HK-2 (cell line): ENCODE data around the gene RASA3.
"Not testable (repeated sequence)": the region's sequence is repeated elsewhere in the genome, so short reads cannot be mapped to it uniquely, and the experiment has no call there.

ENCODE experiments used
- DNase-seq: peaks from one replicate; pipeline ENCODE4 v3.0.0-alpha.2; 2018; ENCODE audit not compliant: unreplicated experiment

The RASA3 gene

DNA sequence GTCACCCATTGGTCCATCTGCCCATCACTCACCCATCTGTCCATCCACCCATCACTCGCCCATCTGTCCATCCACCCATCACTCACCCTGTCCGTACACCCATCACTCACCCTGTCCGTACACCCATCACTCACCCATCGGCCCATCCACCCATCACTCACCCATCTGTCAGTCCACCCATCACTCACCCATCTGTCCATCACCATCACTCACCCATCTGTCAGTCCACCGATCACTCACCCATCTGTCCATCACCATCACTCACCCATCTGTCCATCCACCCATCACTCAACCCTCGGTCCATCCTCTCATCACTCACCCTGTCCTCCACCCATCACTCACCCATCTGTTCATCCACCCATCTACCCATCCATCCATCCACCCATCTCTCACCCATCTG lies 143.6 kb downstream of the RASA3 start:
- DNase-seq: not testable (repeated sequence)

- DNase-seq: no peak
Measured at GRCh38 chr13:113982296-113982661, 150.1 kb downstream of the RASA3 start.

DNA sequence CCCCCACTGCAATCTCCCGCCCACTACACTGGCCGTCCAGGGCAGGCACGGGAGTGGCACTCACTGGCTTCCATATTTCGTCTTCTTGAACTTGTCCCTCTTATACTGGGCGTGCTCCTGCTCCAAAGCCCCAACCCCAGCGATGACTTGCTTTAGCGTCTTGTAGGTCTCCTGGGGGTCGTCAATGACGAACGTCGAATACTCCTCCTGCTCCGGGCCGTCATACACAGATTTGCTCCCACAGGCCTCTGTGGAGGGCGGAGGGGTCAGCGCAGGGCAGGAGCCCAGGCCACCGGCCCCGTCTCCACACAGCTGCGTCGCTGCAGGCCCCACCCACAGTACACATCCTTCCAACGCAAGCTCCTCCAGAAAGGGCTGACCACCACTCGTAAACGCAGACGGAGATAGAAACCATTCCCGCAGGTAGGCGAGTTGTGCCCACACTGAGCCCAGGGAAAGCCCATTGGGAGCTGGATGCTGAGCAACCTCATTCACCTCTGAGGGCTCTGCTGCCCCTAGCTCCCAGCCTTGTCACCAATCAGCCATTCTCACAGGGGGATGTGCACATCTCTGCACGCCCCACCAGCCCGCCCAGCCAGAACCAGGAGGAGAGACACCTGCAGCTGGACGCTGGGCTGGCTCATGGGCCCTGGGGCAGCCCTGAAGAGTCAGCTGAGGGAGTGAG lies 150.7 kb downstream of the RASA3 start:
- no peak for DNase-seq

DNA sequence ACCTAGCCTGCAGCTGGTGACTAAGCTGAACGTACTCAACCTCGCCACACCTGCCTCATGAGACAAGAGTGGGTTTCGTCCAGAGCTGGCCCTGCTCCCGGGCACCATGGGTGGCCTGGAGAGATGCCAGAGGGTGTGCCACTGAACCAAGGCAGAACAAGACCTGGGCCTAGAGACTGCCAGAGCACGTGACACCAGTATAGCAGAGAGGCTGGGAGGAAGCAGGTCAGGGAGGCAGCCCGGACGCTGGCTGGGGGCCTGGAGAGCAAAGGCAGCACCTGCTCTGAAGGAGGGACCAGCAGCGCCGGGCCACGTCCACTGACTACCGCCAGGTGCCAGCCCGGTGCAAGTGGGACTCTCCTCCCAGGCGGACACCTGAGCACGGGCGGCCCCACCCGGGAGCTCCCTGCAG lies 151.2 kb downstream of the RASA3 start:
- DNase-seq: no peak

DNA sequence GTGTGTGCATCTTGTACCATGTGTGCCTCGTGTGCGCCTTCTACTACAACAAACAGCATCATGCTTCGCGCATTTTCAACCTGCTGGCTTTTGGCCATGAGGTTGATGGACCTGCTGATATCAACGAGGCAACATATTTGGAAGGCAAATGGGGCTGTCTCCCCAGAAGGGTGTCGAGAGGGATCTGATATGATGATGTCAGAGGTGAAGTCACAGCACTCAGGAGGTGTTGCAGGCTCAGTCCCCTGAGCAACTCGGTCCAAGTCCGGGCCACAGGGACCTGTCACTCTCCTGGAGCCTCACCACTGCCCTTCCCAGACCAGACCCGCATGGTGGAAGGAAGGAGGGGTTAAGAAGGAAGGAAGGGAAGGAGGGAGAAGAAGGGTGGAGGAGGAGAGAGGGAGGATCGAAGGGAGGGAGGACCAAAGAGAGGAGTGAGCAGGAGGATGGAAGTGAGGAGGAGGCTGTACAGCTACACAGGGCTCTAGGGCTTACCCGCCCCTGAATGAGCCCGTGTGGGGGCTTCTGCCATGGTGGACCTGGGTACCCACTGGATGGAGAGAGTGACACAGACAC lies 151.8 kb downstream of the RASA3 start:
- no peak for DNase-seq

GRCh38 chr13:113979791-113980471 lies 152.5 kb downstream of the RASA3 start:
- DNase-seq: no peak

GRCh38 chr13:113978741-113979481 lies 153.5 kb downstream of the RASA3 start:
- DNase-seq: no peak

- no peak for DNase-seq
Measured at GRCh38 chr13:113977976-113978375, 154.4 kb downstream of the RASA3 start.

DNA sequence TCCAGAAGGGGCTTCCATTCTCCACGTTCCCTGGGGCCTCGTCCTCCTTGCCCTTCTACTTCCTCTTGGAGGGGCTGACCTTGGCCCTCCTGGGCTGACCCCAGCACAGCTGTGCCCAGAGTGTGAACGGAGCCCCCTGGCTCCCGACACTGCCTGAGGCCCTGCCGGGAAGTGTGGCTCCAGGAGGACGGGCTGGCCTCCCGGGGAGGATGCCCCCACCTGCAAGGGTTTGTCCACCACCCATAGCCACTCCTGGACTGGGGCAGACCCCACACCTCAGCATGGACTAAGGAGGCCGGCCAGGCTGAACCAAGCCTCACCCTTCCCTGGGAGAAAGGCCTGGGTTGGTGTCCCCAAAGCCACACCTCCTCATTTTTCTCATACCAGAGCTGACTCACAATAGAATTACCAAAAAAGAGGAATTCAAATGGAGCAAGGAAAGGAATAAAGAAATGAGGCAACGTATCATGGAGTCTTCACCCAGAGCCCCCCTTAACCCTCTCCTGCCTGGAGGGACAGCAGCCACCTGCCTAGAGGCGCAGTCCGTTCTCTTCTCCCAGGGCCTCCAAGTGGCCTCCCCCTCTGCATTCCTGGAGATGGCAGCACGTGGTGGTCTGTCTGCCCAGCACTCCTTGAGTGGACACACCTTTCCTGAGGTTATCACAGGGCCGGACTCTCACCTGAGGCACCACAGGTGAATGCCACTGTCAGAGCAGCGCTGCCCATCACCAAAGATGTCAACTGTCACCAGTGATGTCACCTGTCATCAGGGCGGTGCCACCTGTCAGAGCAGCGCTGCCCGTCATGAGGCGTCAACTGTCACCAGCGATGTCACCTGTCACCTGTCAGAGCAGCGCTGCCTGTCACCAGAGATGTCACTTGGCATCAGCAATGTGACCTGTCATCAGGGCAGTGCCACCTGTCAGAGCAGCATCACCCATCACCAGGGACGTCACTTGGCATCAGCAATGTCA lies 155.4 kb downstream of the RASA3 start:
- peak; percentile 55 for DNase-seq

DNA sequence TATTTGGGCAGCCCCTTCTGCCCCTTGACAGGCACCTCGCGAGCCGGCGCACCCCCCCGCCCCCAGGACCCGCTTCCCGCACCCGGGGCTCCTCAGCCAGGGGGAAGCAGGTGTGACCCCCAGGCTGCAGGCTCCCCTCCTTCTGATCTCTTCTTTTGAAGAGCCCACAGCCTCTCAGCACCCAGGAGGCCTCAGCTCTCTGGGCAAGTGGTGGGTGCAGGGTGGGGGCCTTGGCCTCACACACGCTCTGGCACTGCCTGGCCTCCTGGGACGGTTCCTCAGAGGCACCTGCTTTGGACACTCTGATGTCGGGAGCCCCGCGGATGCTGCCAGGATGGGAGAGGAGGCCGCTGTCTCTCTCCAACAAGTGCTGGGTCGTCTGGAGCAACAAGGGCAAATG lies 157.0 kb downstream of the RASA3 start:
- no peak for DNase-seq

DNA sequence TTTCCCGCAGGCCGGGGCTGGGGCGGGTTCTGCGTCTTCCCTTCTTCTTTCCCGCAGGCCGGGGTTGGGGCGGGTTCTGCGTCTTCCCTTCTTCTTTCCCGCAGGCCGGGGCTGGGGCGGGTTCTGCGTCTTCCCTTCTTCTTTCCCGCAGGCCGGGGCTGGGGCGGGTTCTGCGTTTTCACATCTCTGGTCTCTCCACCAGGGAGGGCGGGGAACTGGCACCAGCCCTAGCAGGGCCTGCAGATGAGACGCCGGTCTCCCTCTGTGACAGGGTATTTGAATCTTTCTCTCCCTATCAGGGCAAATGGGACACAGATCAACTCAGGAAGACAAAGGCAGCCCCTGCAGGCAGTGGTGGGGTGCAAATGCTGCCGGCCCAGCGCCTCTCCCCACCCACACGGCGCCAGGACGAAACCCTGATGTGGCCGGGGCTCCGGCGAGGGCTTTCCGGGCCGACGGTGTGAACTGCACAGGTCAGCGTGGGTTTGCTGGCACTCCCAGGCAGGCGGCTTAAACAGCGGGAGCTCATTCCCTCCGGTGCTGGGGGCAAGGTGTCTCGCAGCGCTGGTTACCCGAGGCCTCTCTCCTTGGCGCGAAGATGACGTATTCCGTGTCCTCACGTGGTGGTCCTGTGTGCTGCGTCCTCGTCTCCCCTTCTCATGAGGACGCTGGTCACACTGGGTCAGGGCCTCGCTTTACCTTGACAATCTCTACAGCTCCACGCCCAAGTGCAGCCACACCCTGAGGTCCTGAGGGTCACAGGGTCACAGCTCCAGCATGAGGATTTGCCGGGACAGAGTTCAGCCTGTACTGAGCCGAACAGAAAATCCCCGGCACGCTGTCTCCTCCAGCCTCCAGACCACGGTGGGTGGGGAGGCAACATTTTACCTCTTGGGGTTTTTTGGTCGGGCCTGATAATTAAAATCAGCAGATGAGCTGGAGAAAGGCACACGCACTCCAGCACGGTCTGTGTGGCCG lies 157.8 kb downstream of the RASA3 start:
- no peak for DNase-seq

DNA sequence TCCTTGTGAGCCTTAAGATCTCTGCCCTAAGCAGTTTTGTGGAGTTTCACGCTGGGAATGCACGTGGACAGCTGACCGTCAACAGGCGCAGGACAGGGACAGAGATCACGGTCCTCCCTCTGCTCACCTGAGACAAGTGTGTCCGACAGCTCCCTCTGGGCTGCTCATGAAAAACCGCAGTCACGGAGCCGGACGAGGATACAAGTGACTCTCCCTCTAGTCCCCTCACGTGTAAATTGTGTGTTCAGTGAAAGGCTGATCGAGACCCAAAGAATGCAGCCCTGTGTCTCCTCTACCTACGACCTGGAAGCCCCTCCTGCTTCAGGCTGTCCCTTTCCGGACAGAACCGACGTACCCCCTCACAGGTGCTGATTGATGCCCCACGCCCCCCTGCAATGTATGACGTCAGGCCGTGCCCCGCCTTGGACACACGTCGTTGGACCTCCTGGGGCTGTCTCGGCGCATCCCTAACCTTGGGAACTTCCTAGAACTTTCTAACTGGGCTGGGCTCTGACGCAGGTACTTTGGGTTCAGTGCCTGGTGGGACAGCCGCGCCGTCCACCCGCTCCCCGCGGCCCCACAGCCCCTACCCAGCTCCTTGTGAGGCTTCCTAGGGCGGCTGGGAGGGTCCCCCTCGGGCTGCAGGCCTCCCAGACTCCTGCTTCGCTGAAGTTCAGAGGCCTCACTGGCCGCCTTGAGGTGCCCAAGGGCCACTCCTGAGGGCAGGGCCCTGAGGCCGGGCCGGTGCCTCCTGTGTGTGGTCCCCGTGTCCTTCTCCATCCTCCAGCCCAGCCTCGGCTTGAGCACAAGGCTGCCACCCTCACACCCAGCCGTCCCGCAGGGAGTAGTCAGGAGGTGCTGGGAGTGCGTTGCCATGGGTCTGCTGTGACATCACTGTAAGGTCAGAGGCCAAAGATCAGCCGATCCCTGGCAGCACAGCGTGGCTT lies 158.9 kb downstream of the RASA3 start, which contains the start of gene C13orf46:
Gene C13orf46, minus strand, starts transcription at position 859 of the 947 bp plus-strand sequence. Its CDS starts 79 bp downstream, at position 780.
- no peak for DNase-seq

DNA sequence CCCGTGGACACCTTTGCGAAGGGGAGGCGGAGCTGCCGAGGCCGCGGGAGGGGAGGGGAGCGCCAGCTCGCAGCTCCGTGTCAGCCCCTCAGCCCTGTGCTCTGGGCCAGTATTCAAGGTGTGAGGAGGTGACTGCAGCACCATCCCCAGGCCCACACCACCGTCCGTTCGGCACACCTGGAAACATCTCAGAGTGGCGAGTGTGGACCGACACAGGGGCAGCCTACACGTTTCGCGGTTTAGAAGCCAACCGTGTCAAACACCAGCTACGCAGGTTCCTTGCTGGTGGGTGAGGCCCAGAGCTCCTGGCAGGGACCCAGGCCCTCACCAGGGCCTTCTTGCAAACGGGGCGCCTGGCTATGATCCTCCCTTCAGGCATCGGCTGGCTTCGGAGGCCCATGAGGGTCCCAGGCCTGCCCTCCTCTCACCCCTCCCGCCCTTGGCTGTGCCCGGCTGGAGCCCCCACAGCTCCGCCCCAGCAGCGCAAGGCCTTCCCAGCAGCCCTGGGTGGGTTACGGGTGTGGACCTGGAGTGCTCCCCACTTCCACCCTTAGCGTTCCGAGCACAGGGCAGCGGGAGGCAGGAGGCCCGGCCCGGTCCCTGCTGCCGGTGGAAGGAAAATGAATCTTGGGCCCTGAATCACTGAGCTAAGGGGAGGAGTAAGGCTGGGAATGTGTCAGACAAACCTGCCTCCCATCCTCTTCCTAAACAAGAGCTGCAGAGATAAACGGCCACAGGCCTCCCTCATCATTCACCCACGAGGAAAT lies 159.8 kb downstream of the RASA3 start:
- DNase-seq: no peak

DNA sequence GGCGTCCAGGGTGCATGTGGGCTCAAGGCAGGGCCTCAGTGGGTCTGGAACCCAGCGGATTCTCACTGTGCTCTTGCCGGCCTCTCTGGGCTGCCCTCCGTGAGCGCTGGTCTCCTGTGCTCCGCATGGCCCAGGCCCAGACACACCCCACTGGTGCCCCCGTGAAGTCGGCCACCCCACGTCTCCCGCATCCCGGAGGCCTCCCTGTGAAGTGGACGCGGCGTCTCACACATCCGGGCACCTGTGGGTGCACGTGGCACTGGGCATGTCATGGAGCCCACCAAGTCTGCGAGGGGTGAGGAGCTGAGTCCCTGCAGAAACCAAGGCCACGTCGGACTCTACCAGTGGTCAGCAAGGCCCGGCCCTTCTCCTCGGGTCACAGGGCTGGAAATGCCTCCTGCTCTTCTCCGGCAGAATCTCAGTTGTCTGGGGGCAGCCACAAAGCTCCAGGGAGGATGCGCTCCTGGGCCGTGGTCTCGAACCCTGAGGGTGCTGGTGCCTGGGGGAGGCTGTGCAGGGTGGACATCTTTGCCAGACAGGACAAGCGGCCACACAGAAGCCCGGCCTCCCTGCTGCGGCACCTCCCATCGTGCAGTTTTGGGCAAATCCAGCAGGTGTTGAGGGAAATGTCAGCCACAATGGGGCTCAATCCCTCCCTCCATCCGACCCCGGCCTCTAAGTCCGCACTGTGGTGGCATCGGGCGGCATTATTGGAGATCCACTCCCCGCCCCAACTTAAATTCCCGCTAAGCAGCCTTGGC lies 160.8 kb downstream of the RASA3 start:
- no peak for DNase-seq

DNA sequence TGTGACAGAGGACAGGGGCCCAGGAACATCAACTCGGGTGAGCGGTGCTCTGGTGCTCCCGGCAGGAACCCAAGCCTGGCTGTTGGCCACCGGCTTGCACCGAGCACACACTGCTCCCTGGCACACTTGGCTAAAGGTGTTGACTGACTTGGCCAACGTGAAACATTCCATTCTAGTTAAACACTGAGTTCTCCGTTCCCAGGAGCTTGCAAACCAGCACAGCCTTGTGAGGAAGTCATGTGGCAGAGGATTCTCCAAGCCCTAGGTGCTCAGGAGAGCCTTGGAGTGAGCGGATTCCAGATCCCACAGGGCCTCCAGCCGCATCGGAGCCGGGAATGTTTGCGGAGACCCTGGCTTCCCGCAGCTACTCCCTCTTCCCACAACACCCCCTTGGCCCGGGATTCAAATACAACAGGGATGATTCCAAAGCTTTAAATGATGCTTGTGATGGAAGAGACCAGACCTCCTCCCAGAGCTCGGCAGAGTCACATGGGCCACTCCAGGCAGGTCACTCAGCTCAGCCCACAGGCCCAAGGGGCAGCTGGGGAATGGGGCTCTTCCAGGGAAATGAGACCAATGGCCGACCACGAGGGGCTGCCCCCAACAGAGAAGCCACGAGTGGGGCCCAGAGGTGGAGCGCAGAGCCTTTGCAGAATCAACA lies 161.5 kb downstream of the RASA3 start:
- no peak for DNase-seq

- no peak for DNase-seq
Measured at GRCh38 chr13:113969973-113970611, 162.3 kb downstream of the RASA3 start.
